OCI-LY3 (cell line): ENCODE results near the gene ARHGAP29.

Source experiments
- H2AFZ ChIP-seq: fragments of 200-600, 300-600 bp; shearing (Covaris generic); 2 replicates; pipeline ENCODE4 v1.6.0; 2014; ENCODE audit warnings: antibody characterized with exemption, low read depth, low read length
- H3K27ac ChIP-seq: fragments of 200-600, 300-600 bp; sonication (generic); 2 replicates; pipeline ENCODE4 v1.5.1; 2014; ENCODE audit warnings: mild to moderate bottlenecking, low read length, moderate library complexity, mixed read lengths
- H3K27me3 ChIP-seq: fragments of 200-600, 300-600 bp; sonication (generic); 2 replicates; pipeline ENCODE4 v1.6.1; 2014; ENCODE audit warnings: low read depth, low read length, mixed read lengths
- H3K36me3 ChIP-seq: fragments of 200-600, 300-600 bp; sonication (generic); replicated peaks from 2 replicates; pipeline ENCODE3; 2014; ENCODE audit warnings: low read depth, low read length, mixed read lengths
- H3K4me1 ChIP-seq: fragments of 300-600, 200-600 bp; sonication (generic); 2 replicates; pipeline ENCODE4 v1.6.1; 2014; ENCODE audit warnings: low read length, mixed read lengths
- H3K4me2 ChIP-seq: fragments of 200-600, 300-600 bp; sonication (generic); 2 replicates; pipeline ENCODE4 v1.6.1; 2014; ENCODE audit warnings: low read length, mixed read lengths
- H3K4me3 ChIP-seq: fragments of 300-600, 200-600 bp; sonication (generic); 2 replicates; pipeline ENCODE4 v1.5.1; 2014; ENCODE audit warnings: antibody characterized with exemption, mild to moderate bottlenecking, low read length, moderate library complexity
- H3K79me2 ChIP-seq: fragments of 300-600, 200-600 bp; shearing (Covaris generic); 2 replicates; pipeline ENCODE4 v1.6.1; 2014; ENCODE audit warnings: mild to moderate bottlenecking, low read length, mixed read lengths
- H3K9ac ChIP-seq: fragments of 300-600, 200-600 bp; shearing (Covaris generic); 2 replicates; pipeline ENCODE4 v1.6.0; 2014; ENCODE audit warnings: mild to moderate bottlenecking, low read length, moderate library complexity
- H3K9me3 ChIP-seq: fragments of 200-600, 300-600 bp; shearing (Covaris generic); 2 replicates; pipeline ENCODE4 v1.6.1; 2014; ENCODE audit warnings: low read length, mixed read lengths; ENCODE audit not compliant: insufficient read depth
- H4K20me1 ChIP-seq: fragments of 200-600, 300-600 bp; sonication (generic); 2 replicates; pipeline ENCODE4 v1.6.1; 2016; ENCODE audit warnings: low read length, mixed read lengths; ENCODE audit not compliant: insufficient read depth
- CTCF ChIP-seq: fragments of 200-600, 300-600 bp; sonication (generic); IDR thresholded peaks from 2 replicates; pipeline ENCODE4 v1.5.1; 2014; ENCODE audit warnings: antibody characterized with exemption, low read length, low read depth
- EZH2phosphoT487 ChIP-seq: fragments of 200-600 bp; shearing (Covaris generic); IDR thresholded peaks from 2 replicates; pipeline ENCODE4 v1.6.1; 2018; ENCODE audit warnings: antibody characterized with exemption, mixed run types, low read depth

ARHGAP29 gene

GRCh38 chr1:94248956-94249688 is 11.7 kb upstream of the ARHGAP29 start:
- H3K36me3 ChIP-seq = no peaks in the 10 kb centered on the region
- H3K4me3 ChIP-seq = no peak overlapping the region
- no peaks in the 10 kb centered on the region for H3K9me3 ChIP-seq
- no peak overlapping the region for H2AFZ ChIP-seq
- no peaks in the 10 kb centered on the region for H3K79me2 ChIP-seq
- no peaks in the 10 kb centered on the region for H3K27me3 ChIP-seq
- TF ChIP-seq EZH2phosphoT487 (no peak), CTCF (no peak)
- no peak overlapping the region for H3K27ac ChIP-seq
- H3K9ac ChIP-seq = no peak overlapping the region
- no peak overlapping the region for H3K4me2 ChIP-seq
- H4K20me1 ChIP-seq = no peaks in the 10 kb centered on the region
- H3K4me1 ChIP-seq = no peaks in the 10 kb centered on the region

- H3K79me2 ChIP-seq = no peaks in the 10 kb centered on the region
- no peaks in the 10 kb centered on the region for H4K20me1 ChIP-seq
- H3K4me3 ChIP-seq = no peak overlapping the region
These were observed 10.0 kb upstream of the ARHGAP29 start for GRCh38 chr1:94247138-94248094.

GRCh38 chr1:94246692-94247137 is 9.3 kb upstream of the ARHGAP29 start:
- Histone ChIP-seq H3K4me2 (no peak overlapping the region), H3K27ac (no peak overlapping the region), H2AFZ (no peak overlapping the region), H4K20me1 (no peaks in the 10 kb centered on the region), H3K9ac (no peak overlapping the region), H3K27me3 (no peaks in the 10 kb centered on the region), H3K79me2 (no peaks in the 10 kb centered on the region), H3K4me3 (no peak overlapping the region), H3K9me3 (no peaks in the 10 kb centered on the region), H3K36me3 (no peaks in the 10 kb centered on the region), H3K4me1 (no peaks in the 10 kb centered on the region)
- TF ChIP-seq CTCF = no peak
- no peak for TF ChIP-seq EZH2phosphoT487

More at GRCh38 chr1:94247138-94248094, 10.0 kb upstream of the ARHGAP29 start:
- no peak overlapping the region for H3K4me2 ChIP-seq
- no peaks in the 10 kb centered on the region for H3K36me3 ChIP-seq
- H2AFZ ChIP-seq = no peak overlapping the region
- TF ChIP-seq EZH2phosphoT487 (no peak), CTCF (no peak)
- H3K9me3 ChIP-seq = no peaks in the 10 kb centered on the region
- no peaks in the 10 kb centered on the region for H3K27me3 ChIP-seq
- no peak overlapping the region for H3K9ac ChIP-seq
- no peaks in the 10 kb centered on the region for H3K4me1 ChIP-seq
- H3K27ac ChIP-seq = no peak overlapping the region

GRCh38 chr1:94245747-94246438 is 8.5 kb upstream of the ARHGAP29 start:
- Histone ChIP-seq H3K79me2 (no peaks in the 10 kb centered on the region), H3K4me2 (no peak overlapping the region), H3K27me3 (no peaks in the 10 kb centered on the region), H3K9ac (no peak overlapping the region), H3K36me3 (no peaks in the 10 kb centered on the region), H3K4me3 (no peak overlapping the region), H3K4me1 (no peaks in the 10 kb centered on the region), H4K20me1 (no peaks in the 10 kb centered on the region), H3K9me3 (no peaks in the 10 kb centered on the region), H3K27ac (no peak overlapping the region), H2AFZ (no peak overlapping the region)
- TF ChIP-seq EZH2phosphoT487 (no peak), CTCF (no peak)
